Duodenal mucosa (tissue), 2 donors: ENCODE data around the gene RNF166.

ENCODE experiments used
- H3K27ac ChIP-seq: one replicate; pipeline ENCODE4 v1.7.0; 2013; ENCODE audit warnings: low read depth, low read length
- H3K27me3 ChIP-seq, 2 donors: one replicate each; pipeline ENCODE4 v1.7.0; 2013; ENCODE audit warnings: low read length in 2 of 2, control low read depth in 1 of 2; ENCODE audit not compliant: insufficient read depth in 2 of 2, control insufficient read depth in 1 of 2
- H3K36me3 ChIP-seq, 2 donors: one replicate each; pipeline ENCODE4 v1.7.0; 2013; ENCODE audit warnings: low read length in 2 of 2, control low read depth in 1 of 2; ENCODE audit not compliant: insufficient read depth in 2 of 2, control insufficient read depth in 1 of 2
- H3K4me1 ChIP-seq, 2 donors: one replicate each; pipeline ENCODE4 v1.7.0; 2013; ENCODE audit warnings: low read length in 2 of 2, control low read depth in 1 of 2; ENCODE audit not compliant: insufficient read depth in 2 of 2, control insufficient read depth in 1 of 2
- H3K4me3 ChIP-seq, 2 donors: one replicate each; pipeline ENCODE4 v1.7.0; 2013; ENCODE audit warnings: low read length in 2 of 2, low read depth in 1 of 2
- H3K9ac ChIP-seq, 2 donors: one replicate each; pipeline ENCODE4 v1.7.0; 2013; ENCODE audit warnings: low read length in 2 of 2, low read depth in 1 of 2
- H3K9me3 ChIP-seq, 2 donors: one replicate each; pipeline ENCODE4 v1.7.0; 2013; ENCODE audit warnings: low read length in 2 of 2, control low read depth in 1 of 2; ENCODE audit not compliant: control insufficient read depth in 1 of 2

The RNF166 gene

DNA sequence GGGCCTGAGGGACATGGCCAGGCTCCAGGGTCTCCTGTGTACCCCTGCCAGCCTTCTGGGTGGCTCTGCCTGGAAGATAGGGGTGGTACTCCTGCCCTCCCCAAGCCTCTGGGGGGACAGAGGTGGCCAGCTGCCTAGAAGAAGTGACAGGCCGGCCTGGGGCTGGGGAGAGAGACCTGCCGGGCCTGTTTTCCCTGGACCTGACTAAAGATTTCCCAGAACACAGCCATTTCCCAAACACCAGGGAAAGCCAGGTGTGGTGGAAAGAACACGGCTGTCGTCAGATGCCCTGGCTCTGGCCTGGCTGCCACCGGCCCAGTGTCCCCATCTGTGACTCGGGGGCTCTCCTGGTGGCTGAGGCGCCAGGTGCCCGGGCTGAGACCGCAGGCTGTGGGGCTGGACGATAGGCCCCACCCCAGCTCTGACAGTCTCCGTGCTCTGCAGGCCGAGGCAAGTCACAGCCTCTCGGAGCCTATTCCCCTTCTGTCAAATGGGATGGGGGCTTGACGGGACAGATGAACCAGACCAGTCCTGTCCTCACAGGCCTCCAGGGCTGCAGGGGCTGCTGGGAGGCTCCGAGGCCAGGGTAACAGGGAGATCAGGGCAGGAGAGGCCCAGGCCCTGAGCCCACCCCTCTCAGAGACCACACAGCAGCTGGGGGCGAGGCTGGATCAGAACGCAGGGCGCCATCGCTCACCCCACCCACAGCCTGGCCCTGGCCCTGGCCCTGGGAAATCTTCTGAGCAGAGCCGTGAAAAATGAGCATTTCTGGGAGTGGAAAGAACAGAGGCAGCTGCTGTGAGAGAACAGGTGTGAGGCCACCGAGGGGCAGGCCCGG, 33.1 kb upstream of the RNF166 start:
- Histone ChIP-seq H3K4me3 (no peak overlapping the region), H3K27me3 (no peaks in the 10 kb centered on the region), H3K4me1 (peaks cover 9 to 18% of the 10 kb centered on the region in 2 donors), H3K9ac (no peak overlapping the region), H3K27ac (no peak overlapping the region), H3K9me3 (no peaks in the 10 kb centered on the region), H3K36me3 (peaks cover 6 to 34% of the 10 kb centered on the region in 2 donors)

GRCh38 chr16:88738151-88739084, 32.2 kb upstream of the RNF166 start:
- Histone ChIP-seq H3K36me3 (peaks cover 6 to 44% of the 10 kb centered on the region in 2 donors), H3K4me1 (peaks cover 3 to 9% of the 10 kb centered on the region in 2 donors), H3K9me3 (no peaks in the 10 kb centered on the region), H3K9ac (no peak overlapping the region), H3K27me3 (no peaks in the 10 kb centered on the region), H3K27ac (no peak overlapping the region), H3K4me3 (no peak overlapping the region)

GRCh38 chr16:88737298-88738150, 31.3 kb upstream of the RNF166 start:
- H3K27me3 ChIP-seq: no peaks in the 10 kb centered on the region
- peaks cover 6 to 52% of the 10 kb centered on the region in 2 donors for H3K36me3 ChIP-seq
- no peaks in the 10 kb centered on the region for H3K9me3 ChIP-seq
- no peak overlapping the region for H3K4me3 ChIP-seq
- no peak overlapping the region for H3K27ac ChIP-seq
- no peak overlapping the region for H3K9ac ChIP-seq
- H3K4me1 ChIP-seq: peaks cover 0 to 3% of the 10 kb centered on the region in 2 donors

DNA sequence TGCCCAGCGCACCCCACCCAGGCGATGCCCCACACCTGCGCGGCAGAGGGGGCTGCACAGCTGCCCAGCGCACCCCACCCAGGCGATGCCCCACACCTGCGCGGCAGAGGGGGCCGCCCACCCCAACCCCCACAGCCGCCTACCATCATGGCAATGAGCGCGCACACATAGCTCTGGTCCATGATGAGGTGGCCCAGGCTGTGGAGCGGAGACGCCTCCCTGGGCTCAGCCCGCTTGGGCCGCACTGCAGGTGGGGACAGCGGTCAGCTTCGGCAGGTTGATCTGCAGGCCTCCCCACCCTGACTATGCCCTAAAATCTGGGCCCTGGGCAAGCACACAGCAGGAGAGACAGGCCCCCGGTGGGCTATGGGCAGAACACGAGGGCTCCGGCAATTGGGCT, 30.3 kb upstream of the RNF166 start:
- Histone ChIP-seq H3K27ac (no peak overlapping the region), H3K27me3 (no peaks in the 10 kb centered on the region), H3K4me3 (no peak overlapping the region), H3K4me1 (peaks cover 0 to 3% of the 10 kb centered on the region in 2 donors), H3K9ac (no peak overlapping the region), H3K9me3 (no peaks in the 10 kb centered on the region), H3K36me3 (peaks cover 6 to 57% of the 10 kb centered on the region in 2 donors)

GRCh38 chr16:88736088-88736487, 29.9 kb upstream of the RNF166 start:
- Histone ChIP-seq H3K27me3 (no peaks in the 10 kb centered on the region), H3K9ac (no peak overlapping the region), H3K4me1 (peaks cover 0 to 3% of the 10 kb centered on the region in 2 donors), H3K9me3 (no peaks in the 10 kb centered on the region), H3K27ac (no peak overlapping the region), H3K4me3 (no peak overlapping the region), H3K36me3 (peaks cover 6 to 57% of the 10 kb centered on the region in 2 donors)

DNA sequence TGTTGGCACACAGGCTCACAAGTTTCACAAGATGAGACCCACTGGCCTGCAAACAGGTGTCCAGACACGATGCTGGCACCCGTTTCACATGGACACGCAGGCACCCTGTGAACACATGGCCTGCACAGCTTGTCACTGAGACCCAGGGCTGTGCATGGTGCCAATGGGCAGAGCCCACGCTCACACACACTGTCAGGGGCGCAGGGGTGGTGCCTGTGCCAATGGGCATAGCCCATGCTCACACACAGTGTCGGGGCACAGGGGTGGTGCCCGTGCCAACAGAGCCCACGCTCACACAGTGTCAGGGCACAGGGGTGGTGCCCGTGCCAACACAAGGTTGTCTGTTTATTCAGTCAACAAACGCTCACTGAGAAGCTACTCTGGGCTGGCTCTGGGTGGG, 29.4 kb upstream of the RNF166 start:
- Histone ChIP-seq H3K27ac (no peak overlapping the region), H3K9ac (no peak overlapping the region), H3K4me3 (no peak overlapping the region), H3K4me1 (peaks cover 0 to 3% of the 10 kb centered on the region in 2 donors), H3K27me3 (no peaks in the 10 kb centered on the region), H3K36me3 (peaks cover 6 to 56% of the 10 kb centered on the region in 2 donors), H3K9me3 (no peaks in the 10 kb centered on the region)

DNA sequence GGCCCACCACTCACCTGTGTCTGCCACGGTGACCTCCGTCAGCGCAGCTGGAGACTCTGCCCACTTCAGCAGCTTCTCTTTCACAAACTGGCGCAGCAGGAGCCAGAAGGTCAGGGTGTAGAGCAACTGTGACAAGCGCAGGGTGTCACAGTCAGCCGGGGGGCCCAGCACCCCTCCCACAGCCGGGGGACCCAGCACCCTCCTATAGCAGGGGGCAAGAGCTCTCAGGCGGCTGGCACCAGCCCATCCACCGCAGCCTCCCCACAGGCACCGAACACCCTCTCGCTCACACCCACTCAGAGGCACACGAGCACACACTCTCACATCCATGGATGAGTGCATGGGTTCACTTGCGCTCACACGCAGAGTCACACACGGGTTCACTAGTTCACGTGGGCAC, 28.9 kb upstream of the RNF166 start:
- Histone ChIP-seq H3K27ac (no peak overlapping the region), H3K9ac (no peak overlapping the region), H3K27me3 (no peaks in the 10 kb centered on the region), H3K36me3 (peaks cover 6 to 52% of the 10 kb centered on the region in 2 donors), H3K4me3 (no peak overlapping the region), H3K4me1 (peaks cover 0 to 3% of the 10 kb centered on the region in 2 donors), H3K9me3 (no peaks in the 10 kb centered on the region)

DNA sequence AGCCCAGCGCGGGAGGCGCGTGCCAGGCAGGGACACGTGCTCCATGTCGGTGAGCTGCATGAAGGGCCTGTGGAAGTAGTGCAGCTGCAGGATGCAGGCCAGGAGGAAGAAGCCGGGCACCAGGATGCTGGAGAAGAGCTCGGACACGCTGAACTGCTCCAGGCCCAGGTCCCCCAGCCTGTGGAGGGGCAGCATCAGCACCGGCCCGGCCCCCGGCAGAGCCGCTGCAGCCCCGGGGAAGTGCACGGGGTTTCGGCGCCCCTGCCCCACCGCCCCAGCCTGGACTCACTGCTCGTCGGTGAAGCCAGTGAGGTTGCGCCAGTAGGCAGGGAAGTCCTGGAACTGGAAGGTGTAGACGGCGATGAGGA, 28.1 kb upstream of the RNF166 start:
- H3K4me3 ChIP-seq: no peak overlapping the region
- no peak overlapping the region for H3K27ac ChIP-seq
- peaks cover 6 to 52% of the 10 kb centered on the region in 2 donors for H3K36me3 ChIP-seq
- no peaks in the 10 kb centered on the region for H3K9me3 ChIP-seq
- H3K27me3 ChIP-seq: no peaks in the 10 kb centered on the region
- no peak overlapping the region for H3K9ac ChIP-seq
- peaks cover 0 to 3% of the 10 kb centered on the region in 2 donors for H3K4me1 ChIP-seq

GRCh38 chr16:88733630-88734360, 27.6 kb upstream of the RNF166 start:
- Histone ChIP-seq H3K27me3 (no peaks in the 10 kb centered on the region), H3K4me3 (no peak overlapping the region), H3K27ac (no peak overlapping the region), H3K36me3 (peaks cover 6 to 52% of the 10 kb centered on the region in 2 donors), H3K9me3 (no peaks in the 10 kb centered on the region), H3K9ac (no peak overlapping the region), H3K4me1 (peaks cover 0 to 3% of the 10 kb centered on the region in 2 donors)
